Hepatocyte (in vitro differentiated cells): ENCODE data around the gene ASTE1.

Experiments
- EZH2 ChIP-seq: fragments of 200-600 bp; sonication (generic); IDR thresholded peaks from 2 replicates; pipeline ENCODE4 v1.6.1; 2016; ENCODE audit warnings: antibody characterized with exemption, mild to moderate bottlenecking, borderline replicate concordance
- EZH2phosphoT487 ChIP-seq: fragments of 200-600 bp; sonication (generic); IDR thresholded peaks from one replicate; pipeline ENCODE4 v1.6.1; 2018; ENCODE audit warnings: antibody characterized with exemption, mild to moderate bottlenecking, low read depth, moderate library complexity; ENCODE audit not compliant: unreplicated experiment, severe bottlenecking
- TF ChIP-seq, protein P1 (sequence below): fragments of 200-600 bp; sonication (generic); IDR thresholded peaks from 2 replicates; pipeline ENCODE4 v1.5.1; 2016; ENCODE audit warnings: antibody characterized with exemption, mild to moderate bottlenecking; ENCODE audit not compliant: poor library complexity

DNA sequence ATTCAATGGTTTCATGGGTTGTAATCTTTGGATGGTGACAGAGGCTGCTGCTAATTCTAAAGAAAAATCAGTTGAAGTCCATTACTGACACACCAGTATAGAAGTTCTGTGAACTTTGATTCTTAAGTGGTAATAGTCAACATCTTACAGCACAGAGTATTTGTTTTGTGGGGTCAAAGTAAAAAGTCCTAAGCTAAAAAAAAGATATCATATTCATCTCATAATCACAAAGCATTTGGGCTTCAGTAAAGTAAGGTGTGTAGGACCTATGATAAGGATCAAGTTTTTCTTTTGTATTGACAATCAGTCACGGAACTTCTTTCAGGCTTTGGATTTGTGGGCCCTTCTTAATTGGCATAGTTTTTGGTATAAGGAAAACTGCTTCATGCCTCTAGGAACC, 1.1 kb downstream of the ASTE1 start:
- TF ChIP-seq, protein P1, sequence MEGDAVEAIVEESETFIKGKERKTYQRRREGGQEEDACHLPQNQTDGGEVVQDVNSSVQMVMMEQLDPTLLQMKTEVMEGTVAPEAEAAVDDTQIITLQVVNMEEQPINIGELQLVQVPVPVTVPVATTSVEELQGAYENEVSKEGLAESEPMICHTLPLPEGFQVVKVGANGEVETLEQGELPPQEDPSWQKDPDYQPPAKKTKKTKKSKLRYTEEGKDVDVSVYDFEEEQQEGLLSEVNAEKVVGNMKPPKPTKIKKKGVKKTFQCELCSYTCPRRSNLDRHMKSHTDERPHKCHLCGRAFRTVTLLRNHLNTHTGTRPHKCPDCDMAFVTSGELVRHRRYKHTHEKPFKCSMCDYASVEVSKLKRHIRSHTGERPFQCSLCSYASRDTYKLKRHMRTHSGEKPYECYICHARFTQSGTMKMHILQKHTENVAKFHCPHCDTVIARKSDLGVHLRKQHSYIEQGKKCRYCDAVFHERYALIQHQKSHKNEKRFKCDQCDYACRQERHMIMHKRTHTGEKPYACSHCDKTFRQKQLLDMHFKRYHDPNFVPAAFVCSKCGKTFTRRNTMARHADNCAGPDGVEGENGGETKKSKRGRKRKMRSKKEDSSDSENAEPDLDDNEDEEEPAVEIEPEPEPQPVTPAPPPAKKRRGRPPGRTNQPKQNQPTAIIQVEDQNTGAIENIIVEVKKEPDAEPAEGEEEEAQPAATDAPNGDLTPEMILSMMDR = no peak
- TF ChIP-seq EZH2 (no peak), EZH2phosphoT487 (no peak)
